ENCODE measurements around the gene ARHGAP21. TPM values are rescaled to one million over a fixed set of nuclear protein-coding genes. Genes with fewer than 3 reads are reported as not detected.
A peak's percentile ranks its signal among the peaks of the same experiment; 100 is the strongest.
"Not testable (repeated sequence)": the region's sequence is repeated elsewhere in the genome, so short reads cannot be mapped to it uniquely, and the experiment has no call there.

The ARHGAP21 gene
- total and polyA plus RNA-seq, 5 experiments from 2014 or later, result 1.7 to 49.6 (median 7.0) TPM

GRCh38 chr10:24670964-24671670 is 52.6 kb downstream of the ARHGAP21 start:
- peak overlapping the region in 4 of 10 donors; percentile 23 to 77 (median 57) for H3K27ac Mint-ChIP-seq
- POLR2A ChIA-PET, result no interaction called here
- H3K4me3 Mint-ChIP-seq, result no peak overlapping the region
- no peaks in the 10 kb centered on the region for H3K9me3 Mint-ChIP-seq
- H3K4me1 Mint-ChIP-seq, result peaks cover 0 to 7% (median 1%) of the 10 kb centered on the region in 4 donors
- ATAC-seq, result no peak
- no peaks in the 10 kb centered on the region for H3K36me3 Mint-ChIP-seq
- no peak for DNase-seq
- H3K27me3 Mint-ChIP-seq, result no peaks in the 10 kb centered on the region

- ATAC-seq, result no peak
- no peak overlapping the region for H3K4me3 Mint-ChIP-seq
- no peak overlapping the region for H3K27ac Mint-ChIP-seq
- peaks cover 0 to 7% (median 1%) of the 10 kb centered on the region in 4 donors for H3K4me1 Mint-ChIP-seq
- no peaks in the 10 kb centered on the region for H3K27me3 Mint-ChIP-seq
- no peaks in the 10 kb centered on the region for H3K36me3 Mint-ChIP-seq
- no peak for DNase-seq
- H3K9me3 Mint-ChIP-seq, result no peaks in the 10 kb centered on the region
- POLR2A ChIA-PET, result no interaction called here
Measured at GRCh38 chr10:24669285-24669852, 54.3 kb downstream of the ARHGAP21 start.

- POLR2A ChIA-PET, result interaction anchor here (0.7 kb wide), 1 partner anchor 57 kb away, joined by 3 read pairs; no protein-coding TSS in a partner anchor
- DNase-seq (no peak), ATAC-seq (no peak)
- Mint-ChIP-seq H3K4me1 (peaks cover 0 to 7% (median 1%) of the 10 kb centered on the region in 4 donors), H3K4me3 (no peak overlapping the region), H3K36me3 (no peaks in the 10 kb centered on the region), H3K9me3 (no peaks in the 10 kb centered on the region), H3K27ac (no peak overlapping the region), H3K27me3 (no peaks in the 10 kb centered on the region)
Measured at GRCh38 chr10:24668247-24668646, 55.4 kb downstream of the ARHGAP21 start.

- H3K4me1 Mint-ChIP-seq, result no peaks in the 10 kb centered on the region
- POLR2A ChIA-PET, result no interaction called here
- no peak for DNase-seq
Measured at GRCh38 chr10:24664991-24665390, 58.7 kb downstream of the ARHGAP21 start.

GRCh38 chr10:24661376-24661775 is 62.3 kb downstream of the ARHGAP21 start:
- ATAC-seq (no peak), DNase-seq (no peak)
- Mint-ChIP-seq H3K36me3 (no peaks in the 10 kb centered on the region), H3K4me3 (no peak overlapping the region), H3K27ac (no peak overlapping the region), H3K27me3 (no peaks in the 10 kb centered on the region), H3K9me3 (peaks cover 0 to 2% (median 0%) of the 10 kb centered on the region in 9 donors), H3K4me1 (peaks cover 0 to 2% (median 0%) of the 10 kb centered on the region in 4 donors)
- POLR2A ChIA-PET, result no interaction called here

More at GRCh38 chr10:24664991-24665390, 58.7 kb downstream of the ARHGAP21 start:
- H3K36me3 Mint-ChIP-seq, result no peaks in the 10 kb centered on the region
- no peak overlapping the region for H3K27ac Mint-ChIP-seq
- ATAC-seq, result no peak
- no peak overlapping the region for H3K4me3 Mint-ChIP-seq
- no peaks in the 10 kb centered on the region for H3K27me3 Mint-ChIP-seq
- no peaks in the 10 kb centered on the region for H3K9me3 Mint-ChIP-seq

- POLR2A ChIA-PET, H3K27ac Mint-ChIP-seq, H3K4me1 Mint-ChIP-seq, ATAC-seq, H3K36me3 Mint-ChIP-seq, H3K27me3 Mint-ChIP-seq, DNase-seq, H3K4me3 Mint-ChIP-seq, H3K9me3 Mint-ChIP-seq: not testable (repeated sequence)
Measured at GRCh38 chr10:24658319-24658718, 65.4 kb downstream of the ARHGAP21 start.

- H3K36me3 Mint-ChIP-seq, H3K9me3 Mint-ChIP-seq, H3K4me1 Mint-ChIP-seq, DNase-seq, POLR2A ChIA-PET, H3K27ac Mint-ChIP-seq, H3K4me3 Mint-ChIP-seq, H3K27me3 Mint-ChIP-seq, ATAC-seq: not testable (repeated sequence)
Measured at GRCh38 chr10:24656326-24656725, 67.4 kb downstream of the ARHGAP21 start.

- H3K4me3 Mint-ChIP-seq, result no peak overlapping the region
Measured at GRCh38 chr10:24652381-24652957, 71.2 kb downstream of the ARHGAP21 start.

GRCh38 chr10:24651923-24652322 is 71.8 kb downstream of the ARHGAP21 start:
- POLR2A ChIA-PET, result no interaction called here
- H3K4me1 Mint-ChIP-seq, result no peaks in the 10 kb centered on the region
- DNase-seq, result no peak
- H3K36me3 Mint-ChIP-seq, result no peaks in the 10 kb centered on the region
- H3K4me3 Mint-ChIP-seq, result no peak overlapping the region
- ATAC-seq, result no peak
- H3K9me3 Mint-ChIP-seq, result peaks cover 0 to 3% (median 0%) of the 10 kb centered on the region in 9 donors
- no peak overlapping the region for H3K27ac Mint-ChIP-seq
- no peaks in the 10 kb centered on the region for H3K27me3 Mint-ChIP-seq

More at GRCh38 chr10:24652381-24652957, 71.2 kb downstream of the ARHGAP21 start:
- POLR2A ChIA-PET, result no interaction called here
- no peak for ATAC-seq
- Mint-ChIP-seq H3K27ac (no peak overlapping the region), H3K9me3 (peaks cover 0 to 3% (median 0%) of the 10 kb centered on the region in 9 donors), H3K27me3 (no peaks in the 10 kb centered on the region), H3K36me3 (no peaks in the 10 kb centered on the region), H3K4me1 (no peaks in the 10 kb centered on the region)
- no peak for DNase-seq

- Mint-ChIP-seq H3K9me3 (peaks cover 0 to 3% (median 0%) of the 10 kb centered on the region in 9 donors), H3K4me3 (no peak overlapping the region), H3K27me3 (no peaks in the 10 kb centered on the region), H3K27ac (no peak overlapping the region), H3K36me3 (no peaks in the 10 kb centered on the region), H3K4me1 (peaks cover 0 to 3% (median 0%) of the 10 kb centered on the region in 4 donors)
- no peak for ATAC-seq
- POLR2A ChIA-PET, result no interaction called here
- DNase-seq, result no peak
Measured at GRCh38 chr10:24650669-24651391, 72.9 kb downstream of the ARHGAP21 start.

- H3K9me3 Mint-ChIP-seq, result no peaks in the 10 kb centered on the region
- H3K4me1 Mint-ChIP-seq, result peaks cover 0 to 3% (median 0%) of the 10 kb centered on the region in 4 donors
- ATAC-seq (peak in 1 of 2 donors; percentile 63), DNase-seq (peak in 2 of 10 donors; percentile 11 to 14)
- H3K27ac Mint-ChIP-seq, result no peak overlapping the region
- H3K27me3 Mint-ChIP-seq, result no peaks in the 10 kb centered on the region
- no peaks in the 10 kb centered on the region for H3K36me3 Mint-ChIP-seq
- no peak overlapping the region for H3K4me3 Mint-ChIP-seq
- POLR2A ChIA-PET, result interaction anchor here (1.0 kb wide), 1 partner anchor 81 kb away, joined by 3 read pairs; no protein-coding TSS in a partner anchor
Measured at GRCh38 chr10:24645784-24646183, 77.9 kb downstream of the ARHGAP21 start.

GRCh38 chr10:24645022-24645421 is 78.7 kb downstream of the ARHGAP21 start:
- H3K4me1 Mint-ChIP-seq, result peaks cover 0 to 3% (median 0%) of the 10 kb centered on the region in 4 donors
- no peak for ATAC-seq
- H3K9me3 Mint-ChIP-seq, result no peaks in the 10 kb centered on the region
- no peak for DNase-seq
- H3K27ac Mint-ChIP-seq, result no peak overlapping the region
- no peaks in the 10 kb centered on the region for H3K36me3 Mint-ChIP-seq
- H3K4me3 Mint-ChIP-seq, result no peak overlapping the region
- POLR2A ChIA-PET, result no interaction called here
- no peaks in the 10 kb centered on the region for H3K27me3 Mint-ChIP-seq
